ENCODE measurements around the gene ANK2.
"Not testable (repeated sequence)": the region's sequence is repeated elsewhere in the genome, so short reads cannot be mapped to it uniquely, and the experiment has no call there.

The ANK2 gene

DNA sequence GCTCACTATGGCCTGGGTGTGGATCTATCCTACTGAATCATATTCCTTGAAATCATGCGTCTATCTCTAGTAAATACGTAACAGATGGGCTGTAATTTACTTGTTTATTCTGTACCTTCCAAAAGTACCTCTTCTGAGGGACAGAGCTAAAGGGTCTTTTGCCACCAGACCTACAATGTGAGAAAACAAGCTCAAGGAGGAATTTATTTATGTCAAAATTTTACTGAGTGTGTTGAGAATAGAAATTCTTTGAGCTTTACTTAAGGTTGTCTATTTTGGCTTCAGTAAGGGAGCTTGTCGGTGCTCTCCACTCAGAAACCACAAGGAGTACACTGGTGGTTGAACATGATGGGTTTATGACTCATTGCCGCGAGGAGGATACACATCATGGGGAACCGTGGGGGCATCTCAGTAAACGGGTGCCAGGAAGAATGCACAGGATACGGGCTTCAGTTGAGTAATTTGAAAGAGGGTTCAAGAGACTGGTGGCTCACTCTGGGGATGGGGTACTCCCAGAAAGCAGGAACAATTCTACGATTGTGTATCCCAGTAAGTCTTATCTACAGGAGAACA lies 3.0 kb downstream of the ANK2 start:
- DNase-seq (ENCODE audit: low spot score): no peak

DNA sequence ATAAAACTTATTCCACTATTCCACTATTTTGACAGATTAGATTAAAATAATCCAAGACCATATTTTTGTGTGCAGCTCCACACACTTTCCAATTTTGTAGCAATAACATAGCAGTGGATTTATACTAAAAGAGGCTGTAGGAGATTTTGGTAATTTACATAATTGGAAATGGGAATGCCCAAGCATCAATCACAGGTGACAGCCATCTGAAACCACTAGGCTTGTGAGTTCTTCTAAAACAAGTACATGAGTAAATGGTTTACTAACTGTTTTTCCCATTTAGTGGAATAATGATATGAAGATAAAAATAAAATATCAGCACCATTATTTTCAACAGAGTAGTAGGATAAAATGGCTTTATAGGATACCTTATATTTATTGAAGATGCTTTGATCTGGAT lies 4.4 kb downstream of the ANK2 start:
- DNase-seq (ENCODE audit: low spot score): no peak

DNA sequence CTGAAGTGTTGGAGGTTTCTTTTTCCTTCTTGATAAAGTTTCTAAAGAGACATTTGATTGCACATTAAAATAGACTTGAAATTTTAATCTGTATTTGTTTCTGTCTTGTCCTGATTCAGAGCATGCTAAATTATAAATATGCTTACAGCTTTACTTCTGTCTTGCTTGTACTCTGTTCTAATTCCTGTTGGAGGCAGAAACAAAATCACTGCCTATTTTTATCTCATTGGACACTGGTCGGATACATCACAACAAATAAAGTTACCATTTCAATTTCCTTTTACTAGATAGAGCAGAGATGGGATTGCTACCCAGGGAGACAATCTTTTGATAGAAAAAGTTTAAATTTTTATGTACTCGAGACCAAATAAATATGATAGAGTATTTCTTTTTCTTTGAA lies 6.9 kb downstream of the ANK2 start:
- no peak for DNase-seq (ENCODE audit: low spot score)

DNA sequence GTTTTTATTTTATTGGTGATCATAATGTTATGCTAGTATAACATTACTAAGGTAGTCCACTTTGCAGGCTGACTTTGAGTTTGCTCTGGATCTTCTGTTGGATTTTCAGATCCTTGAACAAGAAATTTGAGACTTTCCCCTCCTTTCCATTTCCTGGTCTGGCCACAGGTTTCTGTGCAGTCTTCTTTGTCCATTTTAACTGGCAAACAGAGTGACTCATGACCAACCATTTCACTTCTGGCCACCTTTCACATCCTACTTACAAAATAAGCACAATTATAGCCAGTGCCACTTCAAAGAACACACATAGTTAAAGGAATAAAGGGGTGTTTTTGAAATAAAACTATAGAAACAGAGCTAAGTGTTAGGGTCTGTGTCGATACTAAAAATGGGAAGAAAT lies 8.4 kb downstream of the ANK2 start:
- no peak for DNase-seq (ENCODE audit: low spot score)

DNA sequence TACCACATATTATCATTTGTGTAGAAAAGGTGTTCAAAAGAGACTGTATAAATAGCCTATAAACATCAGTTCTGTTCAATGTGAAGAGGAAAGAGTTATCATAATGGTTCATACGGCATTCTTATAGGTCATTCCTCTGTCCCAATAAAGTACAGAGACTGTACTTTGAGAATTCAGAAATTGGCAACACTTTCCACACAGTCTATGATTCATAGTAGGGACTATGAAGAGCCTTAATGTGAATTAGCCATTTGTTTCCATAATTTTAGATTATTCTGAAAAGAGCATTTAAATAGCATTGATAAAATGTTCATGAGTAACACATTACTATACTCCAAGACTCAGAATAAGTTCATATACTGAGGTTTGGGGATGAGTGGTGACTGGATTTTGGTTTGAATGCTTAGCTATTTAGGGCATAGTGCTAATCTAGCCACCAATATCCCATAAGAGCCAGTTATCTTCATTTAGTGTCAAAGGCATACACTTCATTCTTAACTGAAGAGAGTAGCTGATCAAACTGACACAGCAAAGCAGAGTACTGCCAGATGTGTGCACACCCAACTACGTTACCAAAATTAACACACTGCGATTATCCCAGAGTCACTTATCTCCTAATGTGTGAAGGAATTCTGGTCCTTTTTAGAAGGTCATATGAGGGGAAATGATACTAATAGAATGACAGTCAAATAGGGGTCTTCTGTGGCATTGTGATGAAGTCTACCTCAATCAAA lies 10.2 kb downstream of the ANK2 start:
- DNase-seq (ENCODE audit: low spot score): no peak

DNA sequence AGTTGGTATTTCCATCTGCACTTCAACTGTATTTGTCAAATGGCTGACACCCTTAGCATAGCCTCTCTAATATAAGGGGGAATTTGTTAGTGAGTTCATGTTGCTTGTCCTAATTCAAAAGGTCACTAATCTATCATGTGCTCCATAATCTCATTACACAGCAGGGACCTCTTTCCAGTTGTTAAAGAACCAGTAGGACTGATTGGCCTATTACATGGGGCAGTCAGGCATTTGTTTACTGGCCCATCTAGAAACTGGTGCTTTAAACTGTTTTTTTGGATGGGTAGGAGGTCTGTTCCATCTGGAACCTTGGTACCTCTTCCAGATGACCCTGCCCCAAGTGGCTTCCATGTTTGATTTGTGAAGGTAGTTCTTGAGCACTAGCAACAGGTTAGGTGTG lies 11.4 kb downstream of the ANK2 start:
- DNase-seq (ENCODE audit: low spot score): no peak

DNA sequence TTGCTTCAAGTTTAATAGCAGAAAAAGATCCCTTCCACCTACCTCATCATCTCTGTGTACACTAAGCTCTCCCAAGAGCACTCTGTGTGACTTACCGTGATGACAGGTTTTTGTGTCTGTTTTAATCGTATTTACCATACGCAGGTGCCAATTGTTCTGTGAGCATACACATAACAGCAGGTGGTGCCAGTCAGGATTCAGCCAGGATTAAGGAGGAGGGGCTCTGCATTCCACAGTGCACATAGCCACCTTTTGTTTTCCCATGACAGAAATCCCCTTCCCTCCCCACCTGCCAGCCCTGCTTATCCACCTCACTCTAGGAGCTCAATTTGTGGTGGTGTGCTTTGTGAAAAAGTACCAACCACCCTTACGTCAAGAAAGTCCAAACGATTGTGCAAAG lies 14.8 kb downstream of the ANK2 start:
- DNase-seq (ENCODE audit: low spot score): no peak

DNA sequence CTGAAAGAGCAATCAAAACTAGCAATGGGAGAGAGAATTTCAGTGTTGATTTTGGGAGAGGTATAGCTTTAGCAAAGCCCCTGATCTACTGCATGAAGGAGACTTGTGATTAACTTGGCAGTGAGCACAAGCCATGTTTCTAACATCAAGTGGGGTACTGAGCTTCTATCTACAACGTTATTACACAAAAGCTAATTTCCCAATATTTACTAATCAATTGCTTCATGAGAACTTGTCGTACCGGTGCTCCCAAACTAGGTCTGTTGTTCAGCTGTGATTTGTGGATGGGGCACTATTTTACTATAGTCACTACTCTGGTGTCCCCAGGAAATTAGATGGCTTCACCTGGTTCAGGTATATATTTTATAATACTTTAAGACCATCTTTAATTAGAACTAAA lies 16.2 kb downstream of the ANK2 start:
- DNase-seq (ENCODE audit: low spot score): no peak

DNA sequence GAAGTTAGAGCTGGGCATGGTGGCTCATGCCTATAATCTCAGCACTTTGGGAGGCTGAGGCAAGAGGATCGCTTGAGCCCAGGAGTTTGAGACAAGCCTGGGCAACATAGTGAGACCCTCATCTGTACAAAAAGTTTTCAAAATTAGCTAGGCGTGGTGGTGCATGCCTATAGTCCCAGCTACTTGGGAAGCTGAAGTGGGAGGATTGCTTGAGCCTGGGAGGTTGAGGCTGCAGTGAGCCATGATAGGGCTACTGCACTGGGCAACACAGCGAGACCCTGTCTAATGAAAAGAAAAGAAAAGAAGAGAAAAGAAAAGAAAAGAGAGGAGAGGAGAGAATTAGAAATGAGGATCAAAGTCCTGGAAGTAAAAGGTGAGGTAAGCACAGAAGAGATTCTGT lies 19.3 kb downstream of the ANK2 start:
- DNase-seq (ENCODE audit: low spot score): not testable (repeated sequence)

DNA sequence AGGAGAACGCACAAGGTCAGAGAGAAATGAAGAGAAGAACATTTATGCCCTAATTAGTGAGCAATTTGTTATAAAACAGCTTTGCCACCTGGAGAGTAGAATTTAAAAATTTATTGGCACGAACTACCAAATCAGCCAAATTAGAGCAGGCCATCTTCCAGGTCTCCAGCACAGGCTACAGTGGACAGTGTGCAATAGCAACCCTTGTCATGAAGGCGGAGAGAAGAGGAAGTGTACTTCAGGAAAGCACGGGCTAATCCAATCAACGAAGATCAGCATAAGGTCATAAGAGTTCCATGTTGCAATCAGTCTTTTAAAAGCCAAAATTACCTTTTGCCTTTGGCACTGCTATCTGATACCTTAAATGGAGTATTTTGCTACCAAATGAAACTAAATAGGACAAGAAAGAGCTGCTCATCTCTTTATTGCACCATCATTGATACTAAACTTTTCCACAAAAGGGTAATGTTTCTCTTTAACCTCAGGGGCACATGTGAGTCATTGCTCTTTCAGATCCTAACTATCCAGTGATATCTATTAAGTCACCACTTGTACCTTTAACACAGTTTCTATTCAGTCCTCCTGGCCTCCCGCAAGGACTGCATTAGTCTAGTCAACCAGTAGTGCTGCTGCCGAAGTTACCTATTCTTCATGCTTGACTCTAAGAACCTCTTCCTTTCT lies 19.9 kb downstream of the ANK2 start:
- DNase-seq (ENCODE audit: low spot score): no peak

DNA sequence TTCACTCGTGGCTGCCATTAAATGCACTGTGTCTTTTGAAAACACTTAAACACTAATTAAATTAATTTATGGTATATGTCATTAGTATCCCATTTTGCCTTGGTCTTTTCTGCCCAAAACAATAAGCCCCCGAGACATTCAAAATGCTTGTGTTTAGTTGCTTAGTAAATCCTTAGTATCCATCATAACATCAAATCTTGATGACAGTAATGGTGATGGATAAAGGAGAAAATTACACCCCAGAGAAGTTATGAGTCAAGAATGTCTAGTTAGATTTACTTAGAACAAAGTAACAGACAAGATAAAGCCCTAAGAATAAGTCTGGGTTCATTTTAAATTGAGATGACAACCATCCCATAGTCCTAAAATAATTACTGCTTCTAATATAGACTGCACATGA lies 21.3 kb downstream of the ANK2 start:
- DNase-seq (ENCODE audit: low spot score): no peak

DNA sequence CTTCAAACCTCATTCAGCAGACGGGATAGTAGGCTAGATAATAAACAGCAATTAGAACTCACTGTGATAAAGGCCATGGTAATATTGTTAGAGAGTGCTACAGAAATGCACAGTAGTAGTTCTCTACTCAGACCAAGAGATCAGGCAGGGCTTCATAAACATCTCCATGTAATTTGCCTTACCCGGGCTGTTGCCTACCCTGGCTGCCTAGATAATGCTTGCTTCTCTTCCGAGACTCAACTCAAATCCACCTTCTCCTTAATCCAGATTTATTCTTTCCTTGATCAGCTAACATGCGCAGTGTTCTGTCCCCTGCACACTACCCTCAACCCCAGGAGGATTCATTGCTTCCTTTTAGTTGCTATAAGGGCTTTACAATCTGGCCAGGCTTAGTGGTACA lies 21.8 kb downstream of the ANK2 start:
- no peak for DNase-seq (ENCODE audit: low spot score)

DNA sequence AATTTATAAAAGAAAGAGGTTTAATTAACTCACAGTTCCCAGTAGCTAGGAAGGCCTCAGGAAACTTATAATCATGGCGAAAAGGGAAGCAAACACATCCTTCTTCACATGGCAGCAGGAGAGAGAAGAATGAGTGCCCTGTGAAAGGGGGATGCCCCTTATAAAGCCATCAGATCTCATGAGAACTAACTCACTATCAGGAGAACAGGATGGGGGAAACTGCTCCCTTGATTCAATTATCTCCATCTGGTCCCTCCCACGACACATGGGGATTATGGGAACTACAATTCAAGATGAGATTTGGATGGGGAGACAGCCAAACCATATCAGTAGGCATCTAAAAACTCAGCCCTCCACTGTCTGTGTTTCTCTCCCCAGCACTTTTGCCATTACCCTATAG lies 22.4 kb downstream of the ANK2 start:
- no peak for DNase-seq (ENCODE audit: low spot score)

DNA sequence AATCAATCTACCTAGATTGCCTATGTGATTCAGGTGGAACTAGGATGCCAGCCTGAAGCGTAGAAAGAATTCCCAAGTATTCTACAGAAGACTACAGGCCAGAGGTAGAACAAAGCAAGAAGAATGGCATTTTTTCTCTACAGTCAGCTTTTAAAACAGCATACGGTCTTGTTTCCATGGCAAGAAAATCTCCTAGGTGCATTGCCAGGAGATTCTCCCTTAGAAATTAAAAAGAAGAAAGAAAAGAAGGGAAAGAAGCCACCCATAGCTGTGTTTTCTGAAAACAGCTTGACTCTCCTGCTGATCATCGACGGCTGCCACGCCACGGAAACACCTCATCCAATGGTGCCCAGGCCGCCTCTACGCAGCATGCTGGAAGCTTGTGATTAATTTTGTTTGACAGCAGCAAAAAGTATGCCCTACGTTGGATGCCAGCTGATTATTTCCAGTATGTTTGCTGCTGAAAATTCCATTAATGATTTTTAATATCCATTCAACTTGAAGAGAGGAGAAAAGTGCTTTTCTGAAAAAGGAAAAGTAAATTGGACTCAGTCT lies 24.1 kb downstream of the ANK2 start:
- DNase-seq (ENCODE audit: low spot score): no peak

DNA sequence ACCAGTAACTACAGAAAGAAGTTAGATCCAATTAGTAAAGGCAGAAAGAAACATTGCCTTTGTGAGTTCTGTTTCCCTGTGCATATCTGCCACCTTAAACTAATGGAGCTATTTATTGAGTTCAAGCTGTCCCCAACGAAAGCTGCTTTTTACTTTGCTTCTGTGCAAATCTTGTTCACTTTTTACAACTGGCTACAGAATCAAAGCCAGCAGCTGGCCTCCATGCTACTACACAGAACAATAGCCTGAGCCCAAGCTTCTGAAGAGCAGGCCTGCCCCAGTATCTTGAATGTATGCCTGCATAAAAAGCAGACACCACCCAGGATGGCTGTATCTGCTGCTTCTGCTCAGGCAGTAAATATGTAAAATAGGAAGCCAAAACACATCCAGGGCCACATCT lies 28.1 kb downstream of the ANK2 start:
- no peak for DNase-seq (ENCODE audit: low spot score)

DNA sequence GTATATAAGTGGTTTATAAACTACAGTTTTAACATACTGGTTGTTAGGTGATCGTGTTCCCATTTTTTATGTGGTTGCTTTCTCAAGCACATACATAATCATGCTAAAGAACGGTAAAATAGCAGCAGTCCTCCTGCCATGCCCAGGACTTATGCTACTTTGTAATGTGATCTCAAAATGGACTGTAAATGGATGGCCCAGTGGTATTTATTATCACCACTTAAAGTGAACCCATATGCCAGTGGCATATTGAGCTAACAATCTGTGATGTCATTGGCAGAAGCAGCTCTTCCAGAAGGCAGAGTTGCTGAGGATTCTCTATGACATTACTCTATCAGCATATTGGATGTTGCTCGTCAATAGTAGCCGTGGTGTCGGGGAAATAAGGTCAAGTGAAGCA lies 28.6 kb downstream of the ANK2 start:
- no peak for DNase-seq (ENCODE audit: low spot score)

DNA sequence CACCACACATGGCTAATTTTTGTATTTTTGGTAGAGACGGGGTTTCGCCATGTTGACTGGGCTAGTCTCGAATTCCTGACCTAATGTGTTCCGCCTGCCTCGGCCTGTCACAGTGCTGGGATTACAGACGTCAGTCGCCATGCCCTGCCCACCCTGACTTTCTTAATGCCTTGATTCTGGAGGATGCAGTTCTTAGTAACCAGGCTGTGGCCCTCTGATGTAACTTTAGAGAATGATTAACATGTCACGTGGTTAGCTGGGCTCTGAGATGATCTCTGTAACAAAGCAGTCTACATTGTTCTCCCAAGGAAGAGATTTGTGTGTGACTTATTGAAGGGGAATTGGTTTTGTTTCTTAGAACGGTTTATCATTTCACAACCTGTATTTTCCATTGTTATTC lies 30.6 kb downstream of the ANK2 start:
- DNase-seq (ENCODE audit: low spot score): peak; percentile 14

DNA sequence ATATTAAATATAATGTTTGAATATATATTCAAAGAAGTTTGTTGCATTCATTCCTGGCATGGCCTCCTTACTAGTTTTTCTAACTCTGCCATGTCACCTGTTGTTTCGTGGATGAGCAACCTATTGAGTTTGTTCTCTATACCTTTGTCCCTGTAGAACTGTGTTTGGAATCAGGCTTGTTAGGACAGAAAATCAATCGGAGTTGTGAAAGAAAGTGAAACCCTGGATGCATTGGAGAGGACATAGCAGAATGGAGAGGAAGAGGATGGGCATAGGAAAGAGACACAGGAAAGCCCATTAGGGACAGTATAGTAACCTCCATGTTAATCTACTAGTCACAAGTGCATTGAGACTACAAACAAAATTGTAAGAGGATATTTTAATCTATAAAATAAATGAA lies 31.2 kb downstream of the ANK2 start:
- DNase-seq (ENCODE audit: low spot score): no peak

DNA sequence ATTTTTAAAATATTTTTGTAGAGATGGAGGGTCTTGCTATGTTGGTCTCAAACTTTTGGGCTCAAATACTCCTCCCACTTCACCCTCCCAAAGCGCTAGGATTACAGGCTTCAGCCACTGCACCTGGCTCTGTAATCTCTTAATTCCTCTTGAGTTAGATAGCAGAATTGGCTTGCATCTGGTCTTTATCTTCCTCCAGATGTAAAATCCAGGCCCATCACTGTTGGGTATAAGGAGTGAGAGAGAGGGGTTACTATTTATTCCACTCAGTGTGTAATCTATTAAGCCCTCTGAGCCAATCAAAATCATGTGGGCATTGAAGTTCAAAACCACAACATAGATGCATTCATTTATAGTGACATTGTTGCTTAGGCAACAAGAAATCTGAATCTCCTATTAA lies 33.9 kb downstream of the ANK2 start:
- no peak for DNase-seq (ENCODE audit: low spot score)

DNA sequence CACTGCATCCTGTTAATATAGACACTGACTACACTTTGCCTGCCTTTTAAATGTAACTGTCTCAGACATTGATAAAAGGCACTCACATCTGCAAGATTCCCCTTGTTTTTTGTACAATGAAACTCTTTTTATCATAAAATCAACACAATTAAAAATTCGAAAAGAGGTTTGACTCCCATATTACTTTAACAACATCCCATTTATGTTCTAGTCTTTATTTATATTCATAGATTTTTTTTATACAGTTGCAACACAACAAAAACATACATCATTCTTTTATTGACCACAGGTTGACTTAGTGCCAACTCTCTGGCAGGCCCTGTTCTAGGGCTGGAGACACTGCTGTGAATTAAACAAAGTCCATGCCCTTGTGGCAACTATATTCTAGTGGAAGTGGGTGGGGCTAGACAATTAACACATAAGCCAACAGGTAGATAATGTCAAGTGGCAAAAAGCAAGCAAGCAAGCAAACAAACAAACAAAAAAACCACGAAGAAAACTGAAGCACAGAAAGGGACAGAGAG lies 36.8 kb downstream of the ANK2 start:
- DNase-seq (ENCODE audit: low spot score): no peak

DNA sequence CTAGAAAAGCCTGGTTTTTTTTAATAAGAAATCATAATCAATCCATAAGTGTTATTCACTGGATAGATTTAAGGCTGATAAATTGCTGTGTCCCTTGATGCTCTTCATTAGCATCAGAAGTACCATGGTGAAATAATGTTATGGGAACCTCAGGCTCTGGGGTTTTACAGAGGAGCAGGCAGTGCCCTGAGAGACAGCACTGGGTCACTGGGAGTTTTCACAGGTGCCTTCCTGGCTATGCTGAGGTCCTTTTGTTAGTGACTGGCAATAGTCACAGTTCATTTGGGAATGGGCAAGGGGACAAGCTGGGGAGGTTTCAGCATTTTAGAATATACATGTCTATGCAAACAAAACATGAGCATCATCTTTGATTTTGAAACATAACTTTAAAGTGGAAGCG lies 38.6 kb downstream of the ANK2 start:
- no peak for DNase-seq (ENCODE audit: low spot score)

DNA sequence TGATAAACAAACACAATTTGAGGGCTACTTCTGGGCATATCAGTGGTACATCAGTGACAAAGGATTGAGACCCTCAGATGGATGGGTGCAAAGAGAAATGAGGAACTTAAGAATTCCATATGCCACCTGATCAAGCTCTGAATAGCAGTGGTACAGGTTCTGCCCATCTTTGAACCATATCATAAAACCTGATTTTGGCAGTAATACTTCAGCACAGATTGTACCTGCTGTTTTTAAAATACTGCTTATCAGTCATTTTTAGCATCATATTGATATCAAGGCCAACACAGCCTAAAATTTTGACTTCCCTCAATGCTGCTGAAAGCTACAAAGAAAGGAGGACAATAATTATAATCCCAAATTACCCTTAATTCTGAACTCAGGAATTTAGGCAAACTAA lies 41.5 kb downstream of the ANK2 start:
- no peak for DNase-seq (ENCODE audit: low spot score)

DNA sequence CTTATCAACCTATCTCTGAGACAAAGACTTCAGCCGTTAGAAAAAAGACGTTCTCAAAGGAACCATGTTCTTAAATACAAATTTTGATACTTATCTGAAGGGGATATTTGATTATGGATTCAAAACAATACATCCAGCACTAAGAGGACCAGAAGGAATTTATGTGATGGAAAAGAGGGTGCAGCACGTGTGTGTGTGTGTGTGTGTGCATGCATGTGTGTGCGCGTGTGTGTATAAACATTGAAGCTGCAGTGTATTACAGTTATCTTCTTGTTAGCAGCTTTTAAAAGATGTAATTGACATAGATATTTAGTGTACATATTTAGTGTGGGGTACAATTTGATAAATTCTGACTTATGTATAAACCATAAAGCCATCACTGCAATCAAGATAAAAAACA lies 44.9 kb downstream of the ANK2 start:
- DNase-seq (ENCODE audit: low spot score): no peak
